Measurements from ENCODE around the gene SRMS. TPM values are rescaled to one million over a fixed set of nuclear protein-coding genes. Genes with fewer than 3 reads are reported as not detected.

Gene SRMS
- total RNA-seq, 1 experiment from 2014 or later, result 0.79 TPM

- Histone ChIP-seq H3K79me2 (ENCODE audit: insufficient read depth, low read length) (no peaks in the 10 kb centered on the region), H3K4me1 (ENCODE audit: insufficient read depth, low read length) (no peaks in the 10 kb centered on the region), H2BK20ac (ENCODE audit: low read depth, low read length, poor library complexity, severe bottlenecking) (no peak overlapping the region), H3K23me2 (ENCODE audit: insufficient read length, low read depth, low read length, poor library complexity, severe bottlenecking) (no peaks in the 10 kb centered on the region), H3T11ph (ENCODE audit: low read length) (no peak overlapping the region), H3K14ac (ENCODE audit: insufficient read depth, low read length) (no peak overlapping the region), H3K56ac (ENCODE audit: insufficient read length, low read depth, low read length) (no peak overlapping the region), H4K5ac (ENCODE audit: insufficient read length, low read depth, low read length) (no peak overlapping the region), H3K23ac (ENCODE audit: insufficient read length, low read depth, low read length) (no peak overlapping the region), H3K27ac (ENCODE audit: insufficient read length, low read depth, low read length) (no peak overlapping the region), H3K79me1 (ENCODE audit: insufficient read depth, low read depth, low read length, poor library complexity, severe bottlenecking) (no peaks in the 10 kb centered on the region), H2AK5ac (ENCODE audit: insufficient read length, low read length) (no peak overlapping the region), H4K8ac (replicated peaks; ENCODE audit: insufficient read length, low read depth, low read length) (no peak overlapping the region), H3K9ac (ENCODE audit: extremely low read depth, insufficient read length, low read length) (no peak overlapping the region), H3K4ac (ENCODE audit: low read depth, low read length) (no peak overlapping the region), H3K18ac (ENCODE audit: insufficient read length, low read depth, low read length) (no peak overlapping the region), H4K91ac (ENCODE audit: insufficient read length, low read depth, low read length) (no peak overlapping the region), H2BK5ac (ENCODE audit: insufficient read length, low read length) (no peak overlapping the region), H2AFZ (ENCODE audit: low read length) (no peak overlapping the region), H2BK120ac (ENCODE audit: low read depth, low read length, poor library complexity, severe bottlenecking) (no peak overlapping the region), H4K20me1 (ENCODE audit: control insufficient read depth, insufficient read depth, insufficient read length) (no peaks in the 10 kb centered on the region), H2BK15ac (ENCODE audit: low read depth, low read length) (no peak overlapping the region), H3K9me3 (ENCODE audit: control insufficient read depth, low read depth, low read length) (no peaks in the 10 kb centered on the region), H2BK12ac (ENCODE audit: insufficient read length, low read depth, low read length) (no peak overlapping the region), H3K4me2 (ENCODE audit: insufficient read depth, insufficient read length, low read length) (no peak overlapping the region), H3K27me3 (ENCODE audit: insufficient read depth, low read length) (no peaks in the 10 kb centered on the region)
- Mint-ChIP-seq H3K36me3 (ENCODE audit: insufficient read depth in 1 of 3, low read depth in 3 of 3) (peaks cover 2 to 40% (median 28%) of the 10 kb centered on the region in 3 experiments), H3K9me3 (no peaks in the 10 kb centered on the region), H3K27ac (no peak overlapping the region; a peak in 1 of 7 replicates), H3K27me3 (ENCODE audit: low read depth) (no peaks in the 10 kb centered on the region), H3K4me3 (no peak overlapping the region), H3K4me1 (peaks cover 3 to 7% of the 10 kb centered on the region in 2 experiments; a peak in 2 of 4 replicates)
- DNase-seq, result no peak
- TF ChIP-seq CTCF (conservative IDR thresholded peaks at IDR 0.05), result no peak
- no CpG with 5 or more reads among the region's 28 CpGs for WGBS (ENCODE audit: extremely low coverage, insufficient read length, low lambda C conversion rate)
Observed at GRCh38 chr20:63591786-63592355, 44.3 kb upstream of the SRMS start.

All from H9 (cell line).